Suprapubic skin (tissue), 3 donors: ENCODE data around the gene ZNF778.

ENCODE experiments used
- EP300 ChIP-seq: sonication (generic); formaldehyde crosslinking; IDR thresholded peaks from one replicate; pipeline ENCODE4 v1.6.1; 2017; ENCODE audit warnings: antibody characterized with exemption
- TF ChIP-seq, protein P1 (sequence below), 2 donors: fragments of 200-600 bp in 1 of 2; fragments of 450-650 bp in 1 of 2; sonication (generic) in 1 of 2; IDR thresholded peaks; one replicate each; pipeline ENCODE4 v1.5.1; 2016 to 2019; ENCODE audit warnings: antibody characterized with exemption in 2 of 2, mild to moderate bottlenecking in 1 of 2, moderate library complexity in 1 of 2

DNA sequence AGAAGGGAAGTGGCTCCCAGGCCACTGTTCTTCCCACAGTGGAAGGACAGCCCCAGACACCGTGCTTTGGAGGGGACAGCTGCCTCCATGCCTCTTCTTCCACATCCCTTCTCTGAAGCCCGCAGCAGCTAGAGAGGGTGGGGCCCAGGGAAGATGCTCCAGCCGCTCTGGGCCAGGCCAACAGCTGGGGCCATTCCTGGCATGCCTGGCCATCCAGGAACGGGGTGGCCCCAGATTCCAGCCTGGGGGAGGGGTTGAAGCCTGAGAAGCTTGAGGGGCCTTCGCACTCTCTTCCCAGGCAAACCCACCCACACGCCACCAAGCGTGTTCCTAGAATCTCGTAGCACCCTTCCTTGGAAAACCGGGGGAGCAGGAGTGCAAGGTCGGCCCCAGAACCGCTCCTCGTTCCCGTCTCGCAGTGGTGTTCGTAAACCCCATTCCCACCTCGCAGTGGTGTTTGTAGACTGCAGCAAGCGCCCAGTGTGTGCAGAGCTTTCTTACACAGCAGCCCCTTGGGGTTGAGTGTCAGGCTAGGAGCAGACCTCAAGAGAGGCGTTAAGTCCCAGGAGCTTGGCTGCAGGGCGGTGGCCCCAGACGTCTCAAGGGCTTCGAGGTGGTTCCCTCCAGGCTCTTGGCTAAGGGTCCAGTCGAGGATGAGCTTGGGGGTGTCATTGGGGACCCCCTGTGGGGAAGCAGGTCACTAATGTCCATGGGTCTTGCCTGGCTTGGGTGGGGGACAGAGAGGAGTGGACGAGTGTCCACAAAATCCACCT, 43.3 kb upstream of the ZNF778 start:
- TF ChIP-seq, protein P1, sequence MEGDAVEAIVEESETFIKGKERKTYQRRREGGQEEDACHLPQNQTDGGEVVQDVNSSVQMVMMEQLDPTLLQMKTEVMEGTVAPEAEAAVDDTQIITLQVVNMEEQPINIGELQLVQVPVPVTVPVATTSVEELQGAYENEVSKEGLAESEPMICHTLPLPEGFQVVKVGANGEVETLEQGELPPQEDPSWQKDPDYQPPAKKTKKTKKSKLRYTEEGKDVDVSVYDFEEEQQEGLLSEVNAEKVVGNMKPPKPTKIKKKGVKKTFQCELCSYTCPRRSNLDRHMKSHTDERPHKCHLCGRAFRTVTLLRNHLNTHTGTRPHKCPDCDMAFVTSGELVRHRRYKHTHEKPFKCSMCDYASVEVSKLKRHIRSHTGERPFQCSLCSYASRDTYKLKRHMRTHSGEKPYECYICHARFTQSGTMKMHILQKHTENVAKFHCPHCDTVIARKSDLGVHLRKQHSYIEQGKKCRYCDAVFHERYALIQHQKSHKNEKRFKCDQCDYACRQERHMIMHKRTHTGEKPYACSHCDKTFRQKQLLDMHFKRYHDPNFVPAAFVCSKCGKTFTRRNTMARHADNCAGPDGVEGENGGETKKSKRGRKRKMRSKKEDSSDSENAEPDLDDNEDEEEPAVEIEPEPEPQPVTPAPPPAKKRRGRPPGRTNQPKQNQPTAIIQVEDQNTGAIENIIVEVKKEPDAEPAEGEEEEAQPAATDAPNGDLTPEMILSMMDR (IDR thresholded peaks at IDR 0.05): no peak
- TF ChIP-seq EP300: no peak
